Measurements from ENCODE around the gene RAB43. TPM values are rescaled to one million over a fixed set of nuclear protein-coding genes. Genes with fewer than 3 reads are reported as not detected.
"Not testable (repeated sequence)": the region's sequence is repeated elsewhere in the genome, so short reads cannot be mapped to it uniquely, and the experiment has no call there.

Gene RAB43
- total and polyA plus RNA-seq, 4 donors, result 3.5 to 25.4 (median 17.1) TPM

DNA sequence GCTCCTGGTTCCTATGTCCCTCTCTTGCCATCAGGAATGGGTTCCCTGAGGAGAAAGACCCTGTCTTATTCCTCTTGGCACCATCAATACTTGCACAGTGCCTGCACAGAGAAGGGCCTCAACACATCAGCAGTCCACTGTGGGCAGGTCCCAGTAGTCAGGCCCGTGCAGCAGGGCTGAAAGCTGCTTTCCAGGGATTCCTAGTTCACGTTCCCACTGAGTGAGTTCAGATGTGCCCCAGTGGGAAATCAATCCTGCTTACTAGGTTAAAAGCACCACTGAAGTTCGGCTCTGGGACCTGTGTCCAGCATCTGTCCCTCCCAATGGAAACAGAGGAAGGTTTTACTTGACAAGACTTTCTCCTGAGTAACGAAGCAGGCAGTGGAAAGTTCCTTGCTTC, 15.7 kb downstream of the RAB43 start:
- intact Hi-C loops (cut with DNase I), result no loop called here
- no peak for ATAC-seq (ENCODE audit: low FRiP score)
- WGBS, 2 donors, result 28 to 38% methylated on average over 4 of the region's 4 CpGs
- Histone ChIP-seq H3K27ac (ENCODE audit: low read depth in 1 of 2, low read length in 2 of 2) (no peak overlapping the region), H3K36me3 (ENCODE audit: control insufficient read depth in 1 of 2, insufficient read depth in 2 of 2, low read length in 1 of 2) (peaks cover 0 to 3% of the 10 kb centered on the region in 2 donors), H3K27me3 (ENCODE audit: control insufficient read depth in 1 of 2, insufficient read depth in 2 of 2, low read length in 1 of 2) (no peaks in the 10 kb centered on the region), H3K4me3 (ENCODE audit: low read length in 2 of 2) (no peak overlapping the region), H3K9me3 (ENCODE audit: control insufficient read depth, low read length) (no peaks in the 10 kb centered on the region), H3K4me1 (ENCODE audit: control insufficient read depth in 1 of 2, insufficient read depth in 2 of 2, low read length in 2 of 2) (no peaks in the 10 kb centered on the region)
- DNase-seq, result peak in 1 of 2 donors; percentile 17

DNA sequence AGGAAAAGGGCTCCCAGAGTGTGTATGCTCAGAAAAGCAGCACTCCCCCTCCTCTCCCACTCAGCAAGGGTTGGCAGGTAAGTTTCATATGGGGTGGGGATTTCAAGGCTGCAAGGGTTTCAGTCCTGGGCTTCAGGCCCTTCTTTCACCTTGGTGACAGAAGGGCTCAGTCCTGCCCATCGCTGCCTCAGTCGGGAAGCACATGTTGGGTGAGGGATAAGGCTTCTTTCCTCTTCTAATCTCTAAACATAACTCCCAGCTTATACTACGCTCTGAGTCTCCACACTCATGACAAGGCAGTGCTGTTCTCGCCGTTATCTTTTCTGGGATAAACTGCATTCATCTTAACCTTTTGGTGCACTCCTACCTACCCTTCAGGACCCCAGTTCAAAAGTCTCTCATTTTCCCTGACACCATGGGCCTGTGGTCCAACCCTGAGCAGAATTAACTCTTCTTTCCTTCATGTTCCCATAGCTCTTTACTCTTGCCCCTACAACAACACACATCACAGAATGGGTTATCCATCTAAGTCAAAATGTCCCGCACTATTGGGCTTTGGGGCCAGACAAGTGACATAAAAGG, 17.0 kb downstream of the RAB43 start:
- no peaks in the 10 kb centered on the region for H3K27me3 ChIP-seq (ENCODE audit: control insufficient read depth in 1 of 2, insufficient read depth in 2 of 2, low read length in 1 of 2)
- no peaks in the 10 kb centered on the region for H3K4me1 ChIP-seq (ENCODE audit: control insufficient read depth in 1 of 2, insufficient read depth in 2 of 2, low read length in 2 of 2)
- DNase-seq (no peak), ATAC-seq (ENCODE audit: low FRiP score) (no peak)
- intact Hi-C loops (cut with DNase I), result no loop called here
- WGBS, 2 donors, result 38 to 49% methylated on average over 6 of the region's 6 CpGs
- no peak overlapping the region for H3K4me3 ChIP-seq (ENCODE audit: low read length in 2 of 2)
- H3K27ac ChIP-seq (ENCODE audit: low read depth in 1 of 2, low read length in 2 of 2), result no peak overlapping the region
- no peaks in the 10 kb centered on the region for H3K9me3 ChIP-seq (ENCODE audit: control insufficient read depth, low read length)
- peaks cover 0 to 3% of the 10 kb centered on the region in 2 donors for H3K36me3 ChIP-seq (ENCODE audit: control insufficient read depth in 1 of 2, insufficient read depth in 2 of 2, low read length in 1 of 2)

DNA sequence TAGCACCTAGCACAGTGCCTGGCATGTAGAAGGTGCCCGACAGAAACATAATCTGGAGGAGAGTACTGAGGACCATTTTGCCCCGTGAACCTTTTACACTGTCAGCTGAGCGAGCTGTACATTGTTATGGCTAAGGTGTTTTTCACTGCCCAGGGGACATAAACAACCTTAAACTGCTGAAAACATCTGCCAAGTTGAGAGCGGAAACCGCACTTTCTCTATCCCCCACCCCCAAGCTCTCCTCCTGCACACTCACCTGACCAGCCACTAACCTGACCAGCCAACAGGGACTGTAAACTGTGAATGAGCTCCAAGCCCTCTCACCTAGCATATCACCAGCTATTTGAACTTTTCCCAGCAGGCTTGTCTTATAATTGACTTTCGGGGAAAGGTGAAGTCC, 17.6 kb downstream of the RAB43 start:
- no peaks in the 10 kb centered on the region for H3K9me3 ChIP-seq (ENCODE audit: control insufficient read depth, low read length)
- H3K4me3 ChIP-seq (ENCODE audit: low read length in 2 of 2), result no peak overlapping the region
- no peaks in the 10 kb centered on the region for H3K4me1 ChIP-seq (ENCODE audit: control insufficient read depth in 1 of 2, insufficient read depth in 2 of 2, low read length in 2 of 2)
- DNase-seq, result no peak
- WGBS, 2 donors, result 93 to 94% methylated on average over 6 of the region's 6 CpGs
- no peaks in the 10 kb centered on the region for H3K27me3 ChIP-seq (ENCODE audit: control insufficient read depth in 1 of 2, insufficient read depth in 2 of 2, low read length in 1 of 2)
- H3K27ac ChIP-seq (ENCODE audit: low read depth in 1 of 2, low read length in 2 of 2), result no peak overlapping the region
- peaks cover 0 to 3% of the 10 kb centered on the region in 2 donors for H3K36me3 ChIP-seq (ENCODE audit: control insufficient read depth in 1 of 2, insufficient read depth in 2 of 2, low read length in 1 of 2)
- ATAC-seq (ENCODE audit: low FRiP score), result no peak
- intact Hi-C loops (cut with DNase I), result no loop called here

DNA sequence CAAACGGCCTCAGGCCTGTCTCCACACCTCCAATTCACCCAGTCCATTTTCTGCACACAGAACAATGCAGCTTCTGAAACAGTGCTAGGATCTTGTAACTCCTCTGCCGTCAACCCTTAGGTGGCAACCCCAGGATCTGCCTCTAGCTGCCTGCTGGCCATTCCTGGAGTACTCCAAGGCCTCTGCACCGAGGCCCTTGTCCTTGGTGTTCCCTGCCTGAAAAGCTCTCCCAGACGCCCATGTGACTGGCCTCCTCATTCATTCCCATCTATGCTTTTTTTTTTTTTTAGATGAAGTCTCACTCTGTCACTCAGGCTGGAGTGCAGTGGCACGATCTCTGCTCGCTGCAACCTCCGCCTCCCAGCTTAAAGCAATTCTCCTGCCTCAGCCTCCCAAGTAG, 18.3 kb downstream of the RAB43 start:
- H3K9me3 ChIP-seq (ENCODE audit: control insufficient read depth, low read length), result no peaks in the 10 kb centered on the region
- DNase-seq (no peak), ATAC-seq (ENCODE audit: low FRiP score) (no peak)
- intact Hi-C loops (cut with DNase I), result no loop called here
- H3K27ac ChIP-seq (ENCODE audit: low read depth in 1 of 2, low read length in 2 of 2), result no peak overlapping the region
- H3K4me3 ChIP-seq (ENCODE audit: low read length in 2 of 2), result no peak overlapping the region
- 85 to 88% methylated on average over 7 of the region's 7 CpGs for WGBS, 2 donors
- H3K27me3 ChIP-seq (ENCODE audit: control insufficient read depth in 1 of 2, insufficient read depth in 2 of 2, low read length in 1 of 2), result no peaks in the 10 kb centered on the region
- no peaks in the 10 kb centered on the region for H3K4me1 ChIP-seq (ENCODE audit: control insufficient read depth in 1 of 2, insufficient read depth in 2 of 2, low read length in 2 of 2)
- H3K36me3 ChIP-seq (ENCODE audit: control insufficient read depth in 1 of 2, insufficient read depth in 2 of 2, low read length in 1 of 2), result peaks cover 0 to 3% of the 10 kb centered on the region in 2 donors

DNA sequence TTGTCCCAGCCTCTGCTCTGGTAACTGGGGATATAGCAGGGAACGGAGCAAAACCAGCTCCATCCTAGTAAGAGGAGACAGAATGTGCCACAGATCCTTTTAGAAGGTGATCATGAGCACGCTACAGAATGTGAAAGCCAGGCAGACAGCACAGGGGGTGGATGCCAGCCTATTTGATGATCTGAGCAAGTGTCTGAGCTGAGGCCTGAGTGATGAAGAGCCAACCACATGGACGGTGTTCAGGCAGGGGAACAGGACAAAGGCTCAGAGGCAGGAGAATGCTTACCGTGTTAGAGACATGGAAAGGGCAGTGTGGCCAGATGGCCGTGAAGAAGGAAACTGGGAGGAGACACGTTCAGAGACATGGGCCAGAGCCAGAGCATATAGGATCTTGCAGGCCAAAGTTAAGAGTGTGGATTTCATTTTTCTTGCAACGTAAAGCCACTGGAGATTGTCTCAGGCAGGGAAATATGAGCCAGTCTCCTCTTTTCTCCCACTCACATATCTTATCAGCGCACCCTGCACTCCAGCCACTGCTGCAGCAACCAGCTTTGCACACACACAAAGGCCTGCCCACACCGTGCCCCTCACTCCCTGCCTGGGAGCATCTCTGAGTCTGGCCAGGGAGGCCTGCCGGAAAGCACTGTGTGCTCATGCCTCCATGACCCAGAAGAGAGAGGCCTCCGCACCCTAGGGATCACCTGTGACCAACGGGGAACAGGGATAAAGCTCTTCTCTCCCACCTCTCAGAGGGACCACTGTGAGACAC, 20.1 kb downstream of the RAB43 start:
- H3K4me1 ChIP-seq (ENCODE audit: control insufficient read depth in 1 of 2, insufficient read depth in 2 of 2, low read length in 2 of 2), result no peaks in the 10 kb centered on the region
- peak in 1 of 2 donors; percentile 17 for DNase-seq
- ATAC-seq (ENCODE audit: low FRiP score), result no peak
- no peaks in the 10 kb centered on the region for H3K9me3 ChIP-seq (ENCODE audit: control insufficient read depth, low read length)
- intact Hi-C loops (cut with DNase I), result no loop called here
- H3K36me3 ChIP-seq (ENCODE audit: control insufficient read depth in 1 of 2, insufficient read depth in 2 of 2, low read length in 1 of 2), result peaks cover 0 to 3% of the 10 kb centered on the region in 2 donors
- H3K4me3 ChIP-seq (ENCODE audit: low read length in 2 of 2), result no peak overlapping the region
- H3K27ac ChIP-seq (ENCODE audit: low read depth in 1 of 2, low read length in 2 of 2), result no peak overlapping the region
- 72 to 73% methylated on average over 11 to 12 of the region's 12 CpGs for WGBS, 2 donors
- no peaks in the 10 kb centered on the region for H3K27me3 ChIP-seq (ENCODE audit: control insufficient read depth in 1 of 2, insufficient read depth in 2 of 2, low read length in 1 of 2)

DNA sequence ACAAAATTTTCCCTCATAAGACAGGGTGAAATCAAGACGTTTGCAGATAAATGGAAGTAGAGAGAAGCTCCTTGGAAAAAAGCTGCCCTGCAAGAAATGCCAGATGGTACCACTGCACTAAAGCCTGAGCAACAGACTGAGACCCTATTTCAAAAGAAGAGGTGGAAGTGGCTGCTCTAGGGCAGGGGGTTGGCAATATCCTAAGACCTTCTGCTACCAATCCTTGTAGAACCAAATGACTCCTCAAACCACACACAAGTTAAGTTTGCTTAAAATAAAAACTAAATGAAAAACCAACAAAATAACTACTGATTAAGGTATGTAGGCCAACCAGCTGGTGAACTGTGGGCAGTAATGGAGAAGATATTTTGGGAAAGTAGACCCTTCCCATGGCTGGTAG, 21.3 kb downstream of the RAB43 start:
- Histone ChIP-seq H3K36me3 (ENCODE audit: control insufficient read depth in 1 of 2, insufficient read depth in 2 of 2, low read length in 1 of 2) (no peaks in the 10 kb centered on the region), H3K4me1 (ENCODE audit: control insufficient read depth in 1 of 2, insufficient read depth in 2 of 2, low read length in 2 of 2) (no peaks in the 10 kb centered on the region), H3K9me3 (ENCODE audit: control insufficient read depth, low read length) (no peaks in the 10 kb centered on the region), H3K4me3 (ENCODE audit: low read length in 2 of 2) (no peak overlapping the region), H3K27ac (ENCODE audit: low read depth in 1 of 2, low read length in 2 of 2) (no peak overlapping the region), H3K27me3 (ENCODE audit: control insufficient read depth in 1 of 2, insufficient read depth in 2 of 2, low read length in 1 of 2) (no peaks in the 10 kb centered on the region)
- DNase-seq (no peak), ATAC-seq (ENCODE audit: low FRiP score) (no peak)
- intact Hi-C loops (cut with DNase I), result no loop called here
- 76 to 78% methylated on average over 1 of the region's 1 CpG for WGBS, 2 donors

DNA sequence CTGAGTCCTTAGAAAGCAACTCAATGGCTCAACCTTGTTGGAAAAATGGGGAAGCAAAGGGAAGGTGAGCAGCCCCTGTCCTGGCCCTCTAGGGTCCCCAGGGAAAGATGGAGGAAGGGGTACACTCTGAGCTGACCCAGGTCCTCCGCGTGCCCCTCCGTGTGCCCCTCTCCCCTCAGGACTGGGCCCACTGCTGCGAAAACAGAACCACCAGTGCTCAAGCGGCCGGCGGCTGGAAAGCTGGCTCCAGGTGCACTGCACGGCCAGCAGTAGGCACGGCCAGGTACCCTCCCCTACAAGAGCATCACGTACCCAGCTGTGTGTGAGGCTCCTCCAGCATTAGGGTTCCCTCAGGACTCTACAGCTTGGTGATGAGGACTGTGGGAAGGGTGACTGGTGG, 26.3 kb downstream of the RAB43 start:
- H3K27ac ChIP-seq (ENCODE audit: low read depth in 1 of 2, low read length in 2 of 2), result no peak overlapping the region
- intact Hi-C loops (cut with DNase I), result loop anchor here in 1 of 2 donors (10.0 kb wide), 1 partner anchor 120 kb away; no protein-coding TSS in a partner anchor
- DNase-seq, result no peak
- no peak for ATAC-seq (ENCODE audit: low FRiP score)
- no peaks in the 10 kb centered on the region for H3K9me3 ChIP-seq (ENCODE audit: control insufficient read depth, low read length)
- 95 to 98% methylated on average over 10 of the region's 10 CpGs for WGBS, 2 donors
- no peaks in the 10 kb centered on the region for H3K27me3 ChIP-seq (ENCODE audit: control insufficient read depth in 1 of 2, insufficient read depth in 2 of 2, low read length in 1 of 2)
- H3K4me1 ChIP-seq (ENCODE audit: control insufficient read depth in 1 of 2, insufficient read depth in 2 of 2, low read length in 2 of 2), result no peaks in the 10 kb centered on the region
- peaks cover 0 to 2% of the 10 kb centered on the region in 2 donors for H3K36me3 ChIP-seq (ENCODE audit: control insufficient read depth in 1 of 2, insufficient read depth in 2 of 2, low read length in 1 of 2)
- no peak overlapping the region for H3K4me3 ChIP-seq (ENCODE audit: low read length in 2 of 2)

DNA sequence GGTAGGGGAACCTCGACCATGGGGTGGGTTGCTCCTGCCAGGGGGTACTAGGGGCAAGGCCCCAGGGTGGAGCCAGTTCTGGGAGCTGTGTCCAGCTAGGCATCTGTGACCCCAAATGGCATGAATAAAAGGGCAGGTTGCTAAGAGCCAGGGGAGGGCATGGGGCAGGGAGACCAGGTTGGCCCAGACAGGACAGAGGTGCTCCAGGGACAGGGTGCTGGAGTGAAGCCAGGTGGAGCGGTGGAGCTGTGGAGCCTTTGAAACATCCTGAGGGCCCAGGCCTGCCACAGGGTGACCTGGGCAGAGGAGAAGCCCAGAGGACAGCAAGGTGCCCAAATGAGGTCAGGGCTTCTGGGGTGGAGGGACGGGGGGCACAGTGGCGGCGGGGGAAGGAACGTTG, 33.3 kb downstream of the RAB43 start:
- DNase-seq; H3K27me3 ChIP-seq (ENCODE audit: control insufficient read depth in 1 of 2, insufficient read depth in 2 of 2, low read length in 1 of 2); ATAC-seq (ENCODE audit: low FRiP score); H3K4me1 ChIP-seq (ENCODE audit: control insufficient read depth in 1 of 2, insufficient read depth in 2 of 2, low read length in 2 of 2); H3K36me3 ChIP-seq (ENCODE audit: control insufficient read depth in 1 of 2, insufficient read depth in 2 of 2, low read length in 1 of 2); H3K27ac ChIP-seq (ENCODE audit: low read depth in 1 of 2, low read length in 2 of 2); H3K9me3 ChIP-seq (ENCODE audit: control insufficient read depth, low read length); H3K4me3 ChIP-seq (ENCODE audit: low read length in 2 of 2): not testable (repeated sequence)
- intact Hi-C loops (cut with DNase I), result loop anchor here in 1 of 2 donors (5.0 kb wide), 1 partner anchor 36 kb away; no protein-coding TSS in a partner anchor
- WGBS, 2 donors, result no CpG with 5 or more reads among the region's 6 CpGs

DNA sequence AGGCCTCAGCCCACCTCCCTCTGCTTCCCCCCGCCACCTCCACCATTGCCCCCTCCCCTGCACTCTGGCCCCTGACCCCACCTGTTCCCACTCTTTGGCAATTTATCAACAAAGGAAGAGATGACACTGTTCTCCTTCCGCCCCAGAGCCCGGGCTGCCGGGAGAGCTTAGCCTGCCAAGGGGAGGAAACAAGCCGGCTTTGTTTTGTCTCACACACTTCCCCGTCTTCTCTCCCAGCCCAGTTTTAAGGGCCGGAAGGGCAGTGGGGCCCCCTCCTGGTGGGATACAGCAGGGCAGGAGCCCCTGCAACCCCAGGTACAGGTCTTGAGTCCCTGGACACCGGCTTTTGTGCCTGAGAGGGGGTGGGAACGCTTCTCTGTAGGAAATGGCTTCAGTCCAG, 33.7 kb downstream of the RAB43 start:
- not testable (repeated sequence) for H3K27ac ChIP-seq (ENCODE audit: low read depth in 1 of 2, low read length in 2 of 2)
- peak in 1 of 2 donors; percentile 58 for DNase-seq

More for the DNA sequence above, 33.7 kb downstream of the RAB43 start:
- H3K4me3 ChIP-seq (ENCODE audit: low read length in 2 of 2); H3K36me3 ChIP-seq (ENCODE audit: control insufficient read depth in 1 of 2, insufficient read depth in 2 of 2, low read length in 1 of 2); H3K27me3 ChIP-seq (ENCODE audit: control insufficient read depth in 1 of 2, insufficient read depth in 2 of 2, low read length in 1 of 2); H3K9me3 ChIP-seq (ENCODE audit: control insufficient read depth, low read length); H3K4me1 ChIP-seq (ENCODE audit: control insufficient read depth in 1 of 2, insufficient read depth in 2 of 2, low read length in 2 of 2): not testable (repeated sequence)
- intact Hi-C loops (cut with DNase I), result loop anchor here (2.0 to 5.0 kb wide), 2 partner anchors 33 to 36 kb away; no protein-coding TSS in a partner anchor
- ATAC-seq (ENCODE audit: low FRiP score), result peak; percentile 91
- WGBS, 2 donors, result 0% methylated on average over 1 to 7 of the region's 9 CpGs
